ENCODE measurements around the gene TRMT61A. TPM values are rescaled to one million over a fixed set of nuclear protein-coding genes. Genes with fewer than 3 reads are reported as not detected.
"Not testable (repeated sequence)": the region's sequence is repeated elsewhere in the genome, so short reads cannot be mapped to it uniquely, and the experiment has no call there.

TRMT61A gene
- total RNA-seq, 1 donor from 2014 or later, result 5.6 TPM

- intact Hi-C loops (cut with DNase I), result no loop called here
- no peak for ATAC-seq
Measured at GRCh38 chr14:103520269-103520656, 8.7 kb upstream of the TRMT61A start.

GRCh38 chr14:103520657-103521437 is 8.1 kb upstream of the TRMT61A start:
- DNase-seq (ENCODE audit: missing footprints), result peak; percentile 94
- peak; percentile 47 for ATAC-seq
- intact Hi-C loops (cut with DNase I), result no loop called here

More at GRCh38 chr14:103520269-103520656, 8.7 kb upstream of the TRMT61A start:
- no peak for DNase-seq (ENCODE audit: missing footprints)

GRCh38 chr14:103521438-103521950 is 7.5 kb upstream of the TRMT61A start:
- intact Hi-C loops (cut with DNase I), result no loop called here
- ATAC-seq (peak; percentile 49), DNase-seq (ENCODE audit: missing footprints) (peak; percentile 84)

GRCh38 chr14:103521951-103522563 is 6.9 kb upstream of the TRMT61A start:
- peak; percentile 72 for DNase-seq (ENCODE audit: missing footprints)
- intact Hi-C loops (cut with DNase I), result no loop called here
- no peak for ATAC-seq

- DNase-seq (ENCODE audit: missing footprints) (peak; percentile 81), ATAC-seq (peak; percentile 43)
- intact Hi-C loops (cut with DNase I), result no loop called here
Measured at GRCh38 chr14:103522649-103523574, 6.1 kb upstream of the TRMT61A start, which contains the start of gene CKB. Gene CKB, minus strand, starts transcription at chr14:103522830. Its CDS starts 337 bp downstream, at chr14:103522493.

GRCh38 chr14:103523575-103523954 is 5.4 kb upstream of the TRMT61A start:
- intact Hi-C loops (cut with DNase I), result no loop called here
- ATAC-seq (no peak), DNase-seq (ENCODE audit: missing footprints) (peak; percentile 14)

- DNase-seq (ENCODE audit: missing footprints) (peak; percentile 53), ATAC-seq (no peak)
- intact Hi-C loops (cut with DNase I), result no loop called here
Measured at GRCh38 chr14:103524002-103524935, 4.7 kb upstream of the TRMT61A start.

- intact Hi-C loops (cut with DNase I); ATAC-seq: not testable (repeated sequence)
- DNase-seq (ENCODE audit: missing footprints), result peak; percentile 32
Measured at GRCh38 chr14:103525430-103526246, 3.4 kb upstream of the TRMT61A start.

GRCh38 chr14:103526247-103526913 is 2.6 kb upstream of the TRMT61A start:
- peak; percentile 46 for DNase-seq (ENCODE audit: missing footprints)
- intact Hi-C loops (cut with DNase I), result no loop called here
- ATAC-seq, result no peak

GRCh38 chr14:103526914-103527248 is 2.1 kb upstream of the TRMT61A start:
- ATAC-seq (no peak), DNase-seq (ENCODE audit: missing footprints) (no peak)
- intact Hi-C loops (cut with DNase I), result no loop called here

- DNase-seq (ENCODE audit: missing footprints) (peak; percentile 51), ATAC-seq (peak; percentile 1)
- intact Hi-C loops (cut with DNase I), result no loop called here
Measured at GRCh38 chr14:103527408-103528145, 1.4 kb upstream of the TRMT61A start.

GRCh38 chr14:103528146-103528586 is 830 bp upstream of the TRMT61A start:
- intact Hi-C loops (cut with DNase I), result no loop called here
- DNase-seq (ENCODE audit: missing footprints), result no peak
- ATAC-seq, result peak; percentile 58

GRCh38 chr14:103529383-103530365 is 678 bp downstream of the TRMT61A start:
- ATAC-seq (no peak), DNase-seq (ENCODE audit: missing footprints) (no peak)
- intact Hi-C loops (cut with DNase I), result no loop called here

GRCh38 chr14:103530390-103530789 is 1.4 kb downstream of the TRMT61A start:
- intact Hi-C loops (cut with DNase I), result no loop called here
- DNase-seq (ENCODE audit: missing footprints) (no peak), ATAC-seq (no peak)

- intact Hi-C loops (cut with DNase I), result no loop called here
- ATAC-seq (no peak), DNase-seq (ENCODE audit: missing footprints) (no peak)
Measured at GRCh38 chr14:103530831-103531230, 1.8 kb downstream of the TRMT61A start.
